HepG2 (cell line): Measurements from ENCODE around the gene TKFC. TPM values are rescaled to one million over a fixed set of nuclear protein-coding genes. Genes with fewer than 3 reads are reported as not detected.

Experiments
- ATAC-seq: fragments of 200-7000 bp; cut with Tn5 transposase; 3 replicates; pipeline ENCODE4 v1.9.1; 2020; ENCODE audit warnings: mild to moderate bottlenecking, moderate library complexity
- BruUV-seq: library from RNA; stranded (reverse); fragments of 400-500 nt; replicated peaks from 2 replicates; lab custom pipeline; 2021; lab: Mats Ljungman, UMichigan
- CTCF ChIA-PET: fragments of 300-600 bp; formaldehyde crosslinking; extraction: SDS; loops from one replicate; lab custom pipeline; 2021; ENCODE audit warnings: low total read pairs, inconsistent platforms, low intra/inter-chr PET ratio; lab: Yijun Ruan, JAX
- POLR2A ChIA-PET: fragments of 350-600 bp; sonication (Branson Sonifier 250); formaldehyde crosslinking; loops from one replicate; lab custom pipeline; 2020; ENCODE audit warnings: antibody characterized with exemption, inconsistent platforms; lab: Yijun Ruan, JAX
- DNase-seq: peaks from one replicate; pipeline ENCODE4 v3.0.0-alpha.2; 2015; ENCODE audit warnings: low spot score
- FAIRE-seq: peaks from 3 replicates; lab custom pipeline; 2011; peaks lifted over from hg19 to GRCh38; lab: Jason Lieb, UNC
- H2AFZ ChIP-seq: one replicate; pipeline ENCODE4 v1.6.1; 2011; ENCODE audit warnings: low read length, inconsistent platforms
- H3K27ac ChIP-seq: fragments of 300-600 bp; 3 replicates; pipeline ENCODE4 v1.8.0; 2011; ENCODE audit warnings: mixed run types, mild to moderate bottlenecking, mixed read lengths, low read length, inconsistent platforms; ENCODE audit not compliant: insufficient read depth; ENCODE audit errors: extremely low read length
- H3K27me3 ChIP-seq, 2 experiments: fragments of 200-600 bp in 1 of 2; 2 replicates in 1 of 2; 3 replicates in 1 of 2; pipeline versions ENCODE4 v1.6.0 to v1.8.0; 2011; ENCODE audit warnings: low read length in 2 of 2, mild to moderate bottlenecking in 2 of 2, moderate library complexity in 2 of 2, inconsistent platforms in 1 of 2; ENCODE audit not compliant: insufficient read depth in 2 of 2, control insufficient read depth in 1 of 2
- H3K36me3 ChIP-seq, 2 experiments: fragments of 200-600 bp in 1 of 2; replicated peaks in 1 of 2; 2 replicates in 1 of 2; 3 replicates in 1 of 2; pipeline versions ENCODE4 v1.5.1 to v1.8.0; 2011; ENCODE audit warnings: low read length in 2 of 2, inconsistent platforms in 1 of 2; ENCODE audit not compliant: insufficient read depth in 2 of 2, control insufficient read depth in 1 of 2
- H3K4me1 ChIP-seq: 2 replicates; pipeline ENCODE4 v1.5.1; 2012; ENCODE audit warnings: low read length, inconsistent platforms; ENCODE audit not compliant: insufficient read depth
- H3K4me2 ChIP-seq: 2 replicates; pipeline ENCODE4 v1.6.0; 2011; ENCODE audit warnings: low read depth, low read length, inconsistent platforms
- H3K4me3 ChIP-seq, 3 experiments: fragments of 200-600 bp in 1 of 3; sonication (generic), shearing (Covaris generic) in 1 of 3; replicated peaks in 1 of 3; 2 replicates each; pipeline ENCODE4 v1.5.1; 2011 to 2016; ENCODE audit warnings: low read length in 3 of 3, inconsistent platforms in 2 of 3, low read depth in 2 of 3, mild to moderate bottlenecking in 2 of 3, control low read depth in 1 of 3, mixed read lengths in 1 of 3; ENCODE audit not compliant: insufficient read depth in 1 of 3
- H3K79me2 ChIP-seq: one replicate; pipeline ENCODE4 v1.6.1; 2011; ENCODE audit warnings: low read length, inconsistent platforms; ENCODE audit not compliant: insufficient read depth
- H3K9ac ChIP-seq: 2 replicates; pipeline ENCODE4 v1.6.0; 2011; ENCODE audit warnings: mild to moderate bottlenecking, low read depth, low read length, inconsistent platforms; ENCODE audit not compliant: insufficient read depth
- H3K9me3 ChIP-seq: 2 replicates; pipeline ENCODE4 v1.5.1; 2012; ENCODE audit warnings: mild to moderate bottlenecking, low read length
- H4K20me1 ChIP-seq: 2 replicates; pipeline ENCODE4 v1.6.0; 2011; ENCODE audit warnings: inconsistent platforms, mild to moderate bottlenecking, low read length, moderate library complexity; ENCODE audit not compliant: insufficient read depth
- PHF21A ChIP-seq: sonication (generic); formaldehyde crosslinking; IDR thresholded peaks from 2 replicates; pipeline ENCODE4 v1.5.0; 2020; ENCODE audit warnings: mild to moderate bottlenecking, missing genetic modification reagents
- SALL2 ChIP-seq: sonication (generic); formaldehyde crosslinking; IDR thresholded peaks from 2 replicates; pipeline ENCODE4 v1.8.1; 2023; ENCODE audit warnings: mild to moderate bottlenecking, missing genetic modification reagents, inconsistent platforms
- ZNF367 ChIP-seq: sonication (generic); formaldehyde crosslinking; IDR thresholded peaks from 2 replicates; pipeline ENCODE4 v1.4.0; 2020; ENCODE audit warnings: missing genetic modification reagents, borderline replicate concordance
- WGBS: methylation state at CpG from one replicate; pipeline ENCODE4 v1.1.6; 2017; ENCODE audit warnings: low lambda C conversion rate; 5-methylcytosine and 5-hydroxymethylcytosine counted together
- in situ Hi-C: cut with HindIII; loops from 2 replicates; pipeline ENCODE4 v1.10.0; 2017; ENCODE audit warnings: low pct_unique_long_range_greater_than_20kb; ENCODE audit not compliant: extremely low pct_ligation_motif_present
- intact Hi-C: fragments of 100-400 bp; cut with micrococcal nuclease; formaldehyde crosslinking; loops from one replicate; pipeline ENCODE4 v1.10.0; 2022; ENCODE audit not compliant: unreplicated experiment
- polyA plus RNA-seq, 8 experiments: library from polyadenylated mRNA; depleted of rRNA in 3 of 8; stranded (reverse) in 7 of 8; unstranded in 1 of 8; fragments of >200 nt; fragmentation: Illumina TruSeq in 4 of 8; extraction: Trizol in 4 of 8; gene quantifications; 2 replicates each; pipeline versions ENCODE4 v1.2.1 to v1.2.3, GENCODE V29; 2011 to 2016; ENCODE audit warnings: low read depth in 4 of 8, missing spikeins in 1 of 8, mixed read lengths in 1 of 8; ENCODE audit not compliant: insufficient read depth in 1 of 8
- total RNA-seq, 5 experiments: library from RNA; depleted of rRNA; stranded (reverse); fragments of >200 nt; fragmentation: Illumina TruSeq; extraction: Trizol; gene quantifications; 2 replicates each; pipeline ENCODE4 v1.2.3, GENCODE V29; 2016; ENCODE audit warnings: low read depth in 1 of 5
- TF ChIP-seq, protein P1 (sequence below): sonication (generic); formaldehyde crosslinking; IDR thresholded peaks from 2 replicates; pipeline ENCODE4 v1.8.0; 2022; ENCODE audit warnings: low read depth, missing genetic modification reagents
- TF ChIP-seq, protein P2 (sequence below): sonication (generic); formaldehyde crosslinking; IDR thresholded peaks from 2 replicates; pipeline ENCODE4 v1.4.0; 2020; ENCODE audit warnings: mild to moderate bottlenecking, missing genetic modification reagents
- TF ChIP-seq, protein P3 (sequence below): sonication (generic); formaldehyde crosslinking; IDR thresholded peaks from 2 replicates; pipeline ENCODE4 v1.5.0; 2020; ENCODE audit warnings: mild to moderate bottlenecking, missing genetic modification reagents
- TF ChIP-seq, protein P4 (sequence below): sonication (generic); formaldehyde crosslinking; IDR thresholded peaks from 2 replicates; pipeline ENCODE4 v1.5.1; 2020; ENCODE audit warnings: missing genetic modification reagents, mild to moderate bottlenecking, borderline replicate concordance
- TF ChIP-seq, protein P5 (sequence below): IDR thresholded peaks from 2 replicates; pipeline ENCODE4 v1.6.1; 2016
- TF ChIP-seq, protein P6 (sequence below): sonication (generic); formaldehyde crosslinking; IDR thresholded peaks from 2 replicates; pipeline ENCODE4 v1.5.0; 2020; ENCODE audit warnings: missing genetic modification reagents, mild to moderate bottlenecking, borderline replicate concordance

The TKFC gene
- total and polyA plus RNA-seq, 2 of the 13 experiments (the other 11 are each of a cell fraction or from before 2014, with no cell fraction given): 147 to 197 TPM

DNA sequence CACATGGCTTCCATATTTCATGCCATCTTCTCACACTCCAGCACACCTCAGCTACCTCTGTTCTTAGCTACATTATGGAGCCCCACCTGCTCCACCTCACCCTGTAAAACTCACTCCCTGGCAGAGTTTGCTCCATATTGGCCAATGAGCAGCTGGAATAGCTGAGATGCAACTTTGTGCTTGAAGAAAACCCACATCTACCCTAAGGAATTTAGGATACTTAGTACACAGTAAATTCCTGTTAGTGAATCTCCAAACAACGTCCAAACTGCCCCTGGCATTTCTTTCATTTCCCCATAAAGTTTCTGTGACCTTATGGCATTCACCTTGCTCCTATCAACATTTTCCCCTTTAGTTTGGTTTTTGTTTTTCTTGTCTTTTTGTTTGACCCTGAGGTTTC lies 35.7 kb upstream of the TKFC start:
- Histone ChIP-seq H3K9ac (no peak overlapping the region), H3K27ac (peak overlapping the region; percentile 89), H3K4me1 (peaks cover 56% of the 10 kb centered on the region), H3K27me3 (no peaks in the 10 kb centered on the region; a peak in 1 of 5 replicates), H3K4me3 (no peak overlapping the region), H4K20me1 (peaks cover 7% of the 10 kb centered on the region), H3K9me3 (no peaks in the 10 kb centered on the region), H3K4me2 (no peak overlapping the region), H3K36me3 (peaks cover 21 to 39% of the 10 kb centered on the region in 2 experiments; a peak in 4 of 5 replicates), H2AFZ (no peak overlapping the region), H3K79me2 (peaks cover 28% of the 10 kb centered on the region)
- DNase-seq (no peak), FAIRE-seq (no peak), ATAC-seq (no peak)
- ChIA-PET POLR2A (interaction anchor here (2.2 kb wide), 1 partner anchor 14 kb away, joined by 9 read pairs; no protein-coding TSS in a partner anchor), CTCF (no interaction called here)
- in situ Hi-C loops (no loop called here), intact Hi-C loops (no loop called here)
- 72% methylated on average over 1 of the region's 1 CpG for WGBS
- no TSS peak for BruUV-seq
- TF ChIP-seq, protein P1, sequence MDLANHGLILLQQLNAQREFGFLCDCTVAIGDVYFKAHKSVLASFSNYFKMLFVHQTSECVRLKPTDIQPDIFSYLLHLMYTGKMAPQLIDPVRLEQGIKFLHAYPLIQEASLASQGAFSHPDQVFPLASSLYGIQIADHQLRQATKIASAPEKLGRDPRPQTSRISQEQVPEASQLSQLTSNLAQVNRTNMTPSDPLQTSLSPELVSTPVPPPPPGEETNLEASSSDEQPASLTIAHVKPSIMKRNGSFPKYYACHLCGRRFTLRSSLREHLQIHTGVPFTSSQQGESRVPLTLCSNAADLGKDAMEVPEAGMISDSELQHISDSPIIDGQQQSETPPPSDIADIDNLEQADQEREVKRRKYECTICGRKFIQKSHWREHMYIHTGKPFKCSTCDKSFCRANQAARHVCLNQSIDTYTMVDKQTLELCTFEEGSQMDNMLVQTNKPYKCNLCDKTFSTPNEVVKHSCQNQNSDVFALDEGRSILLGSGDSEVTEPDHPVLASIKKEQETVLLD (CRISPR knock-in tag): 0 out of 2 replicates have a peak, but pooled peaks have one; percentile 37
- no peak for TF ChIP-seq PHF21A (CRISPR knock-in tag)
- TF ChIP-seq, protein P2, sequence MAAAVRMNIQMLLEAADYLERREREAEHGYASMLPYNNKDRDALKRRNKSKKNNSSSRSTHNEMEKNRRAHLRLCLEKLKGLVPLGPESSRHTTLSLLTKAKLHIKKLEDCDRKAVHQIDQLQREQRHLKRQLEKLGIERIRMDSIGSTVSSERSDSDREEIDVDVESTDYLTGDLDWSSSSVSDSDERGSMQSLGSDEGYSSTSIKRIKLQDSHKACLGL (CRISPR knock-in tag): no peak

DNA sequence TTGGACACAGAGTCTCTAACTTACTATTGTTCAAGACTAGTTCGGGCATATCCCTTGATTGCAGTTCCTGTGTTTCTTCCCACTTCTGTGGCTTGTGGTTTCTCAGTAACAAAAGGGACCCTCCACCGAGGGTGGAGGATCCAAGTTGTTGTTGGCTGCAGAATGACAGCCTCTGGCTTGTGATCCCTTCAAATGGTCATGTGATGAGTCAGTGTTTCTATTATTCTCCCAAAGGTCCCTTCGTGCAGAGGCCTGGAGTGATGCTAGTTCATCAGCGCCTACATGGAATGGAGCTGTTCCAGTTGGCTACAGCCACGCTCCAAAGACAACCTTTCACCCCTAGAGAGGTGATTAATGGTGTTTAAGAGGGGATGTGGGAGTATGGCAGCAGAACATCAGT lies 35.3 kb upstream of the TKFC start:
- Histone ChIP-seq H3K9me3 (no peaks in the 10 kb centered on the region), H3K27me3 (no peaks in the 10 kb centered on the region; a peak in 1 of 5 replicates), H3K4me2 (peak overlapping the region; percentile 70; the same call in 1 of the 2 replicates), H2AFZ (no peak overlapping the region), H3K36me3 (peaks cover 21 to 41% of the 10 kb centered on the region in 2 experiments; a peak in 4 of 5 replicates), H3K4me3 (peak overlapping the region in 1 of 3 experiments; percentile 2; a peak in 1 of 6 replicates), H3K27ac (peak overlapping the region; percentile 89), H4K20me1 (peaks cover 4% of the 10 kb centered on the region; the same call in 1 of the 2 replicates), H3K9ac (0 out of 2 replicates have a peak overlapping the region, but pooled peaks have one; percentile 60), H3K4me1 (peaks cover 52% of the 10 kb centered on the region), H3K79me2 (peaks cover 24% of the 10 kb centered on the region)
- DNase-seq: peak; percentile 29
- in situ Hi-C loops (no loop called here), intact Hi-C loops (loop anchor here (2.0 kb wide), 1 partner anchor 37 kb away; no protein-coding TSS in a partner anchor)
- POLR2A ChIA-PET: interaction anchor here (1.3 to 2.2 kb wide), 3 partner anchors 14 to 64 kb away, joined by 3 to 17 read pairs (median 9); partner anchors contain the start of genes CYB561A3 and TMEM138
- CTCF ChIA-PET: no interaction called here
- 63% methylated on average over 5 of the region's 5 CpGs for WGBS
- no peak for FAIRE-seq
- no peak for ATAC-seq
- BruUV-seq: no TSS peak
- TF ChIP-seq, protein P3, sequence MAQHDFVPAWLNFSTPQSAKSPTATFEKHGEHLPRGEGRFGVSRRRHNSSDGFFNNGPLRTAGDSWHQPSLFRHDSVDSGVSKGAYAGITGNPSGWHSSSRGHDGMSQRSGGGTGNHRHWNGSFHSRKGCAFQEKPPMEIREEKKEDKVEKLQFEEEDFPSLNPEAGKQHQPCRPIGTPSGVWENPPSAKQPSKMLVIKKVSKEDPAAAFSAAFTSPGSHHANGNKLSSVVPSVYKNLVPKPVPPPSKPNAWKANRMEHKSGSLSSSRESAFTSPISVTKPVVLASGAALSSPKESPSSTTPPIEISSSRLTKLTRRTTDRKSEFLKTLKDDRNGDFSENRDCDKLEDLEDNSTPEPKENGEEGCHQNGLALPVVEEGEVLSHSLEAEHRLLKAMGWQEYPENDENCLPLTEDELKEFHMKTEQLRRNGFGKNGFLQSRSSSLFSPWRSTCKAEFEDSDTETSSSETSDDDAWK (CRISPR knock-in tag): no peak
- no peak for TF ChIP-seq SALL2 (CRISPR knock-in tag)
- TF ChIP-seq, protein P4, sequence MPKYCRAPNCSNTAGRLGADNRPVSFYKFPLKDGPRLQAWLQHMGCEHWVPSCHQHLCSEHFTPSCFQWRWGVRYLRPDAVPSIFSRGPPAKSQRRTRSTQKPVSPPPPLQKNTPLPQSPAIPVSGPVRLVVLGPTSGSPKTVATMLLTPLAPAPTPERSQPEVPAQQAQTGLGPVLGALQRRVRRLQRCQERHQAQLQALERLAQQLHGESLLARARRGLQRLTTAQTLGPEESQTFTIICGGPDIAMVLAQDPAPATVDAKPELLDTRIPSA: no peak
- TF ChIP-seq, protein P5, sequence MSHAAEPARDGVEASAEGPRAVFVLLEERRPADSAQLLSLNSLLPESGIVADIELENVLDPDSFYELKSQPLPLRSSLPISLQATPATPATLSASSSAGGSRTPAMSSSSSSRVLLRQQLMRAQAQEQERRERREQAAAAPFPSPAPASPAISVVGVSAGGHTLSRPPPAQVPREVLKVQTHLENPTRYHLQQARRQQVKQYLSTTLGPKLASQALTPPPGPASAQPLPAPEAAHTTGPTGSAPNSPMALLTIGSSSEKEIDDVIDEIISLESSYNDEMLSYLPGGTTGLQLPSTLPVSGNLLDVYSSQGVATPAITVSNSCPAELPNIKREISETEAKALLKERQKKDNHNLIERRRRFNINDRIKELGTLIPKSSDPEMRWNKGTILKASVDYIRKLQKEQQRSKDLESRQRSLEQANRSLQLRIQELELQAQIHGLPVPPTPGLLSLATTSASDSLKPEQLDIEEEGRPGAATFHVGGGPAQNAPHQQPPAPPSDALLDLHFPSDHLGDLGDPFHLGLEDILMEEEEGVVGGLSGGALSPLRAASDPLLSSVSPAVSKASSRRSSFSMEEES (CRISPR knock-in tag): no peak
- TF ChIP-seq, protein P6, sequence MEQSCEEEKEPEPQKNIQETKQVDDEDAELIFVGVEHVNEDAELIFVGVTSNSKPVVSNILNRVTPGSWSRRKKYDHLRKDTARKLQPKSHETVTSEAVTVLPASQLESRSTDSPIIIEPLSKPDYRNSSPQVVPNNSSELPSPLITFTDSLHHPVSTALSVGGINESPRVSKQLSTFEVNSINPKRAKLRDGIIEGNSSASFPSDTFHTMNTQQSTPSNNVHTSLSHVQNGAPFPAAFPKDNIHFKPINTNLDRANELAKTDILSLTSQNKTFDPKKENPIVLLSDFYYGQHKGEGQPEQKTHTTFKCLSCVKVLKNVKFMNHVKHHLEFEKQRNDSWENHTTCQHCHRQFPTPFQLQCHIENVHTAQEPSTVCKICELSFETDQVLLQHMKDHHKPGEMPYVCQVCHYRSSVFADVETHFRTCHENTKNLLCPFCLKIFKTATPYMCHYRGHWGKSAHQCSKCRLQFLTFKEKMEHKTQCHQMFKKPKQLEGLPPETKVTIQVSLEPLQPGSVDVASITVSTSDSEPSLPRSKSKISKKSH (CRISPR knock-in tag): no peak
- TF ChIP-seq ZNF367: no peak
